Ishikawa (cell line): ENCODE measurements around the gene CTXN1.

Experiments used
- CEBPB ChIP-seq: IDR thresholded peaks from 2 replicates; pipeline ENCODE4 v1.6.1; 2012
- CREB1 ChIP-seq: IDR thresholded peaks from 2 replicates; pipeline ENCODE4 v1.6.1; 2012; ENCODE audit warnings: low read depth
- EGR1 ChIP-seq: IDR thresholded peaks from 2 replicates; pipeline ENCODE4 v1.6.1; 2012
- EP300 ChIP-seq: IDR thresholded peaks from 2 replicates; pipeline ENCODE4 v1.6.1; 2012; ENCODE audit warnings: borderline replicate concordance
- FOXM1 ChIP-seq: IDR thresholded peaks from 2 replicates; pipeline ENCODE4 v1.6.1; 2012; ENCODE audit warnings: low read depth, borderline replicate concordance
- MAX ChIP-seq: IDR thresholded peaks from 2 replicates; pipeline ENCODE4 v1.6.1; 2012
- NFIC ChIP-seq: IDR thresholded peaks from 2 replicates; pipeline ENCODE4 v1.6.1; 2012
- RAD21 ChIP-seq: IDR thresholded peaks from 2 replicates; pipeline ENCODE4 v1.6.1; 2012; ENCODE audit warnings: low read depth
- REST ChIP-seq: IDR thresholded peaks from 2 replicates; pipeline ENCODE4 v1.6.1; 2012; ENCODE audit warnings: low read depth, mild to moderate bottlenecking
- TAF1 ChIP-seq: IDR thresholded peaks from 2 replicates; pipeline ENCODE4 v1.6.1; 2012; ENCODE audit warnings: low read depth, mild to moderate bottlenecking
- TCF12 ChIP-seq: IDR thresholded peaks from 2 replicates; pipeline ENCODE4 v1.6.1; 2012; ENCODE audit warnings: low read depth
- TEAD4 ChIP-seq: IDR thresholded peaks from 2 replicates; pipeline ENCODE4 v1.6.1; 2012
- USF1 ChIP-seq: IDR thresholded peaks from 2 replicates; pipeline ENCODE4 v1.6.1; 2012
- YY1 ChIP-seq: IDR thresholded peaks from 2 replicates; pipeline ENCODE4 v1.6.1; 2012; ENCODE audit warnings: low read depth
- ZBTB7A ChIP-seq: IDR thresholded peaks from 2 replicates; pipeline ENCODE4 v1.6.1; 2012; ENCODE audit warnings: low read depth

CTXN1 gene

GRCh38 chr19:7903244-7904073 lies 22.5 kb downstream of the CTXN1 start, which contains the start of gene MAP2K7:
Gene MAP2K7, plus strand, starts transcription at chr19:7903877. Its CDS starts 68 bp downstream, at chr19:7903945.
- TF ChIP-seq ZBTB7A (no peak), RAD21 (peak; percentile 46; the same call in 1 of the 2 replicates), REST (no peak), YY1 (peak; percentile 90), TCF12 (peak; percentile 36), TEAD4 (no peak), FOXM1 (no peak), CREB1 (no peak), EP300 (no peak), CEBPB (no peak), NFIC (peak; percentile 35; the same call in 1 of the 2 replicates), USF1 (peak; percentile 62; the same call in 1 of the 2 replicates), MAX (peak; percentile 96), EGR1 (no peak), TAF1 (peak; percentile 82)

GRCh38 chr19:7902796-7903243 lies 23.1 kb downstream of the CTXN1 start:
- no peak for TF ChIP-seq TAF1
- no peak for TF ChIP-seq REST
- no peak for TF ChIP-seq ZBTB7A
- TF ChIP-seq FOXM1 = no peak
- no peak for TF ChIP-seq RAD21
- TF ChIP-seq MAX = no peak
- TF ChIP-seq TCF12 = no peak

GRCh38 chr19:7901337-7901736 lies 24.6 kb downstream of the CTXN1 start:
- no peak for TF ChIP-seq TCF12

GRCh38 chr19:7900931-7901330 lies 25.0 kb downstream of the CTXN1 start:
- TF ChIP-seq CREB1 = no peak
- no peak for TF ChIP-seq TCF12
- no peak for TF ChIP-seq NFIC
- no peak for TF ChIP-seq MAX
- no peak for TF ChIP-seq EP300
- TF ChIP-seq EGR1 = no peak
- no peak for TF ChIP-seq ZBTB7A
- TF ChIP-seq USF1 = no peak
- no peak for TF ChIP-seq YY1
- TF ChIP-seq CEBPB = no peak
- TF ChIP-seq REST = no peak
- no peak for TF ChIP-seq TEAD4
- no peak for TF ChIP-seq RAD21
- TF ChIP-seq TAF1 = no peak
- no peak for TF ChIP-seq FOXM1
